Right cardiac atrium (tissue), 5 donors: ENCODE measurements around the gene PLAC9. TPM values are rescaled to one million over a fixed set of nuclear protein-coding genes. Genes with fewer than 3 reads are reported as not detected.
A peak's percentile ranks its signal among the peaks of the same experiment; 100 is the strongest.
"Not testable (repeated sequence)": the region's sequence is repeated elsewhere in the genome, so short reads cannot be mapped to it uniquely, and the experiment has no call there.

Source experiments
- ATAC-seq, 2 donors: fragments of 200-7000 bp; cut with Tn5 transposase; one replicate each; pipeline versions ENCODE4 v1.8.0 to v1.9.1; 2020; ENCODE audit warnings: moderate library complexity in 2 of 2, mild to moderate bottlenecking in 1 of 2
- DNase-seq, 3 donors: peaks; one replicate each; pipeline ENCODE4 v3.0.0-alpha.2; 2020
- H3K27ac ChIP-seq: one replicate; pipeline ENCODE4 v1.5.1; 2013; ENCODE audit warnings: mild to moderate bottlenecking, low read length, control low read depth, moderate library complexity
- H3K27me3 ChIP-seq: one replicate; pipeline ENCODE4 v1.6.1; 2013; ENCODE audit not compliant: control insufficient read depth, insufficient read depth
- H3K4me1 ChIP-seq: one replicate; pipeline ENCODE4 v1.6.1; 2013; ENCODE audit warnings: low read length; ENCODE audit not compliant: control insufficient read depth, insufficient read depth
- H3K4me3 ChIP-seq: one replicate; pipeline ENCODE4 v1.5.1; 2013; ENCODE audit warnings: low read length, control low read depth
- H3K9me3 ChIP-seq: one replicate; pipeline ENCODE4 v1.6.1; 2013; ENCODE audit warnings: low read length; ENCODE audit not compliant: control insufficient read depth
- WGBS: extraction: QIAGEN DNeasy Blood & Tissue Kit; methylation state at CpG from one replicate; pipeline ENCODE4 v1.1.7; 2013; 5-methylcytosine and 5-hydroxymethylcytosine counted together
- intact Hi-C, 4 donors: fragments of 100-400 bp; cut with DNase I; formaldehyde crosslinking; loops; one replicate each; pipeline versions ENCODE4 v1.11.0 to v1.14.0; 2022 to 2023
- long read RNA-seq, 4 donors: library from polyadenylated mRNA; unstranded; transcript quantifications; one replicate each; pipeline ENCODE4 v2.0.0, GENCODE V29; 2020 to 2021
- polyA plus RNA-seq: library from polyadenylated mRNA; stranded (reverse); fragments of 200-250 nt; gene quantifications from one replicate; pipeline ENCODE4 v1.2.3, GENCODE V29; 2013
- total RNA-seq, 4 donors: library from RNA; stranded (reverse); fragmentation: NEBNext Ultra II Directional; extraction: Animal tissue kit (Norgen Biotek cat#: 25700); gene quantifications; one replicate each; pipeline ENCODE4 v1.2.1, GENCODE V29; 2021
- donor health status: healthy with polysubstance abuse.
- donor health status: DM: no; HTN: yes; CAD: no.
- donor health status: DM: no; HTN: no; CAD: no.
- donor health status: DM: no; HTN: yes; CAD: no; lungs with severe emphysema.
- donor health status: DM: yes; HTN: yes; CAD: no.

PLAC9 gene, protein sequence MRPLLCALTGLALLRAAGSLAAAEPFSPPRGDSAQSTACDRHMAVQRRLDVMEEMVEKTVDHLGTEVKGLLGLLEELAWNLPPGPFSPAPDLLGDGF
- total RNA-seq: 10 to 100 TPM; 47.5 to 92.2 (median 61.2) TPM
- 78.6 TPM for polyA plus RNA-seq
- long read RNA-seq, donor 1, transcript PLAC9-201 (4 exons, 785 nt): major isoform, 27 of 33 reads
- long read RNA-seq, donor 1, partial matches to known transcripts: 2 of 33 reads
- long read RNA-seq, donor 1, other reads (novel, unspliced or antisense): 4 of 33 reads
- long read RNA-seq, donor 2, transcript PLAC9-201 (4 exons, 785 nt): major isoform, 36 of 39 reads
- long read RNA-seq, donor 2, partial matches to known transcripts: 2 of 39 reads
- long read RNA-seq, donor 2, other reads (novel, unspliced or antisense): 0 of 39 reads
- long read RNA-seq, donor 3, transcript PLAC9-201 (4 exons, 785 nt): major isoform, 14 of 17 reads
- long read RNA-seq, donor 3, partial matches to known transcripts: 0 of 17 reads
- long read RNA-seq, donor 3, other reads (novel, unspliced or antisense): 3 of 17 reads
- long read RNA-seq, donor 4, transcript PLAC9-201 (4 exons, 785 nt): major isoform, 14 of 15 reads
- long read RNA-seq, donor 4, partial matches to known transcripts: 0 of 15 reads
- long read RNA-seq, donor 4, other reads (novel, unspliced or antisense): 0 of 15 reads

DNA sequence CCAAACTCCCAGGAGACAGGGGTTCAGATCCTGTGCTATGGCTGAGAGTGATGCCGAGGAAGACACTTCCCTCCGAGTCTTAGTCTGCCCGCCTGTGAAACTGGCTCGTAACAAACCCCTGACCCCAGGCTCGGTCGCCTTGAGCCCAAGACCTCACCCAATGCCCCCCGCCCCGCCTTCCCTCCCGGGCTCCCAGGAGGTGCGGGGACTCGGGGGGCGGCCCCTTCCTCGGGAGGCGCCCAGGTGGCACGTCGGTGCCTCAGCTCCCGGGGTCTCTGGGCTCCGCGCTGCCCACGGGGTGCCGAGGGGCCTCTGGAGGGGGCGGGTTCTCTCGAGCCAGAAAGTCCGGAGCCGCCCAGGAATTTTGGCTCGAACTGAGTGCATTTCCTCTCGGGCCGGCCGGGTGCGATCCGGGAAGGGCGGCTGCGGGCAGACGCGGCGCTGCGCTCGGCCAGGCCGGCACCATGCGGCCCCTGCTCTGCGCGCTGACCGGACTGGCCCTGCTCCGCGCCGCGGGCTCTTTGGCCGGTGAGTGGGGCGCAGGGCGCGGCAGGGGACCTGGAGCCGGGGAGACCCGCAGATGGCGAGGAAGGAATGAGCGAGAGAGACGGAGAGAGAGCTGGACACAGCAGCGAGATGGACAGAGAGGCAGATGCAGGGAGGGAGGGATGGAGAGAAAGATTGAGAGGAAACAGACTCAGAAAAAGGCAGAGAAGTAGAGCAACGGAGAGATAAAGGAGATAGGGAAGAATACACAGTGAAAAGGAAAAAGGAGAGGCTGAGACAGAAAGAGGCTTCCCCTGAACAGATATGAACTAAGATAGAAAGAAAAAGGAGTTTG, at the start of gene PLAC9:
Gene PLAC9 (plus strand): TSS at position 432 of the 841 bp plus-strand sequence. CDS start 33 bp downstream, at position 465.
- Histone ChIP-seq H3K9me3 (no peaks in the 10 kb centered on the region), H3K27ac (peak within 1 kb of the TSS; percentile 99), H3K27me3 (no peaks in the 10 kb centered on the region), H3K4me3 (peak within 1 kb of the TSS; percentile 52), H3K4me1 (peaks cover 4% of the 10 kb centered on the region)
- ATAC-seq: peak; percentile 68 to 78
- intact Hi-C loops: loop anchor here in 3 of 4 donors (5.0 to 10.0 kb wide), 2 partner anchors 55 to 58 kb away; partner anchors contain the start of gene TMEM254 (in 3 of the 3)
- peak; percentile 82 to 90 (median 89) for DNase-seq
- 1% methylated on average over 58 of the region's 58 CpGs for WGBS

DNA sequence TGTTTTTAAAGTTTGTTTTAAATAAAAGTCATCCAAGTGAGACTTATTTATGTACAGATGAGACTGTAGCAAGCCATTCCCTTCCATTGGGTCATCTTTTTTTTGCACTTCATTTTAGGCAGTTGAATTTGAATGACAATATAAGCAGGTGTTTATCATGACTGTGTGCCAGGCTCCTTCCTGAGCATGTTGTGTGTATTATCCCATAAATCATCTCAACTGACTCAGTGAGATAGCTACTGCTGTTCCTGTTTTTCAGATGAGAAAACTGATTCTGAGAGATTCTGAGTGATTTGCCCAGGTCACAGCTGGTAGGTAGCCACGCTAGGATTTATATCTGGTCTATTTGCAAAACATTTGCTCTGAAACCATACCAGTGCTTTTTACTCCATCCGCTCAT, 42.4 kb upstream of the PLAC9 start:
- DNase-seq: no peak
- ATAC-seq: no peak
- no peaks in the 10 kb centered on the region for H3K9me3 ChIP-seq
- H3K4me3 ChIP-seq: no peak overlapping the region
- H3K4me1 ChIP-seq: no peaks in the 10 kb centered on the region
- no peaks in the 10 kb centered on the region for H3K27me3 ChIP-seq
- 87% methylated on average over 2 of the region's 2 CpGs for WGBS
- H3K27ac ChIP-seq: no peak overlapping the region
- intact Hi-C loops: no loop called here

DNA sequence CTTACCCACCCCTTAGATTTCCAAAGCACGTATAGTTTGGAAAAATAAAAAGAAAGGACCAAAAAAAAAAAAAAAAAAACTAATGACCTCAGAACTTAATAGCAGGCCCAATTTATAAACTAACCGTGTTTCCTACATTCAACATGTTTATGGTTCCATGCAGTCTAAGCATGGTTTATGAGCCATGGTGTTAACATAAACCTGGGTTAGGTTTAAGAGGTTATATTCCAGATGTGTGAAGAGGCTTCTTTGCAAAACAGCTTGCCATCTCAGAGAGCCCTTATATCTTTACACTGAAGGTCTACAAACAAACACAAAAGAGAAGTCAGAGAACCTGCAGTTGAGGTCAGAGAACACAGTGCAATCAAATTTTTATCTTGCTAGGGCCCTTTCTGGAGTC, 38.3 kb upstream of the PLAC9 start:
- no peaks in the 10 kb centered on the region for H3K27me3 ChIP-seq

DNA sequence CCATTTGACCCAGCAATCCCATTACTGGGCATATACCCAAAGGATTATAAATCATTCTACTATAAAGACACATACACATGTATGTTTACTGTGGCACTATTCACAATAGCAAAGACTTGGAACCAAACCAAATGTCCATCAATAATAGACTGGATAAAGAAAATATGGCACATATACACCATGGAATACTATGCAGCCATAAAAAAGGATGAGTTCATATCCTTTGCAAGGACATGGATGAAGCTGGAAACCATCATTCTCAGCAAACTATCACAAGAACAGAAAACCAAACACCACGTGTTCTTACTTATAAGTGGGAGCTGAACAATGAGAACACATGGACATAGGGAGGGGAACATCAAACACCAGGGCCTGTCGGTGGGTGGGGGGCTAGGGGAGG, 34.3 kb upstream of the PLAC9 start:
- H3K9me3 ChIP-seq, DNase-seq, H3K4me3 ChIP-seq, H3K27ac ChIP-seq, H3K4me1 ChIP-seq, ATAC-seq, intact Hi-C loops, H3K27me3 ChIP-seq: not testable (repeated sequence)
- 93% methylated on average over 2 of the region's 2 CpGs for WGBS

More for the DNA sequence above, 38.3 kb upstream of the PLAC9 start:
- DNase-seq (no peak), ATAC-seq (no peak)
- Histone ChIP-seq H3K27ac (no peak overlapping the region), H3K4me3 (no peak overlapping the region), H3K4me1 (no peaks in the 10 kb centered on the region), H3K9me3 (no peaks in the 10 kb centered on the region)
- intact Hi-C loops: no loop called here
- WGBS: 81% methylated on average over 2 of the region's 2 CpGs

DNA sequence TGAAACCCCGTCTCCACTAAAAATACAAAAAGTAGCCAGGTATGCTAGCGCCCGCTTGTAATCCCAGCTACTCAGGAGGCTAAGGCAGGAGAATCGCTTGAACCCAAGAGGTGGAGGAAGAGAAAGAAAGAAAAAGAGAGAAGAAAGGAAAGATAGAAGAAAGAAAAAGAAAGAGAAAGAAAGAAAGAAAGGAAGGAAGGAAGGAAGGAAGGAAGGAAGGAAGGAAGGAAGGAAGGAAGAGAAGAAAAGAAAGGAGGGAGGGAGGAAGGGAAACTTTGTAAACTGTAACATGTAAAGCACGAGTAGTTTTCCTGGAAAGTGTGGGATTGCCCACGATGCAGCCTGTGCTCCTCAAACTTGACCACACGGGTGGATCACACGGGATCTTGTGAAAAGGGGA, 33.2 kb upstream of the PLAC9 start:
- H3K9me3 ChIP-seq, H3K4me1 ChIP-seq, DNase-seq, H3K27me3 ChIP-seq, H3K4me3 ChIP-seq, intact Hi-C loops, ATAC-seq, H3K27ac ChIP-seq: not testable (repeated sequence)
- 84% methylated on average over 8 of the region's 8 CpGs for WGBS

DNA sequence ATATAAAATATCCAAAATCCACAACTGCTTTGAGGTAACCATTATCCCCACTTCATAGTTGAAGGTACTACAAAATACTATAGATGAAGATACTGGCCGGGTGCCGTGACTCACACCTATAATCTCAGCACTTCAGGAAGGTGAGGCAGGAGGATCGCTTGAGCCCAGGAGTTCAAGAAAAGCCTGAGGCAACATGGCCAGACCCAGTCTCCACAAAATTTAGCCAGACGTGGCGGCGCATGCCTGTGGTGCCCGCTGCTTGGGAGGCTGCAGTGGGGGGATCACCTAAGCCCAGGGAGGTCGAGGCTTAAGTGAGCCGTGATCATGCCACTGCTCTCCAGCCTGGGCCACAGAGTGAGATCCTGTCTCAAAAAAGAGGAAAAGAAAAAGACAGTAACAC, 32.4 kb upstream of the PLAC9 start:
- no peak for DNase-seq
- Histone ChIP-seq H3K4me1 (peaks cover 7% of the 10 kb centered on the region), H3K9me3 (no peaks in the 10 kb centered on the region), H3K27me3 (no peaks in the 10 kb centered on the region), H3K27ac (no peak overlapping the region), H3K4me3 (no peak overlapping the region)
- intact Hi-C loops: no loop called here
- WGBS: 95% methylated on average over 9 of the region's 9 CpGs
- no peak for ATAC-seq

DNA sequence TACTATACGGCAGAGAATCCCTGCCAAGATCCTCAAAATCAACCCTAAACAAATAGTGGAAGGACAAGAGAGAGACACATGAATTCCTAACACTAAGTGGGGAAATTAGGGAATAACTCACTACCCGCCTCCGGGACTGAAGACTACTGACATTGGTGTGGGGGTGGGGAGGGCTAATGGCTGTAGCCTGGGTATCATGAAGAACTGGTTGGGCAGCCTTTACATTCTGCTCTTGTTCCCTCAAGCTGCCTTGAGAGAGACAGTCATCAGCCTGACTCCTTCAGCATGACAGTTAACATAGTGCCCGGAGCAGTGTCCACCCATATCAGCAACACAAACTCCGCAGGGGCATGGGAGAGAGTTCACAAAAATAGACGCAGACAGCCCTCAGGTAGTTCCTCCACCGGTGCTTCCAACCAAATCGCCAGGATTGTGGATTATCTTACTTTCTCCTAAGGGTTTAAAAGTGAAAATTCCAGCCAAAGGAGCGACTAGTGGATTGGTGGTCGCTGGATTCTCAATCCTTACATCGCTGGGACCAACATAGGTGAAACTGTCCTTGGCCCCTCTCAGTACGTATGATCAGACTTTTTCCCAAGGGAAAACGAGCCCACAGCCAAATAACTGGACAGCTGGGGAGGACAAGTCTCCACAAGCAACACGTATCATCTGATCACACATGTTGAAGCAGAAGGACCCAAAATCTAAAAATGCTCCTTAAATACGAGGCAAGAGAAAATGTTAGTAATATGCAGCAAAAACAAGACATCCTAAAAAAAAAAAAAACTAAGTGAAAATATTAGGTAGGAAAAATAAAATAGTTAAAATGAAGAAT, 31.5 kb upstream of the PLAC9 start:
- DNase-seq: no peak
- no peaks in the 10 kb centered on the region for H3K9me3 ChIP-seq
- H3K4me1 ChIP-seq: peaks cover 7% of the 10 kb centered on the region
- intact Hi-C loops: no loop called here
- WGBS: 87% methylated on average over 15 of the region's 15 CpGs
- H3K27me3 ChIP-seq: no peaks in the 10 kb centered on the region
- no peak overlapping the region for H3K4me3 ChIP-seq
- no peak overlapping the region for H3K27ac ChIP-seq
- no peak for ATAC-seq

DNA sequence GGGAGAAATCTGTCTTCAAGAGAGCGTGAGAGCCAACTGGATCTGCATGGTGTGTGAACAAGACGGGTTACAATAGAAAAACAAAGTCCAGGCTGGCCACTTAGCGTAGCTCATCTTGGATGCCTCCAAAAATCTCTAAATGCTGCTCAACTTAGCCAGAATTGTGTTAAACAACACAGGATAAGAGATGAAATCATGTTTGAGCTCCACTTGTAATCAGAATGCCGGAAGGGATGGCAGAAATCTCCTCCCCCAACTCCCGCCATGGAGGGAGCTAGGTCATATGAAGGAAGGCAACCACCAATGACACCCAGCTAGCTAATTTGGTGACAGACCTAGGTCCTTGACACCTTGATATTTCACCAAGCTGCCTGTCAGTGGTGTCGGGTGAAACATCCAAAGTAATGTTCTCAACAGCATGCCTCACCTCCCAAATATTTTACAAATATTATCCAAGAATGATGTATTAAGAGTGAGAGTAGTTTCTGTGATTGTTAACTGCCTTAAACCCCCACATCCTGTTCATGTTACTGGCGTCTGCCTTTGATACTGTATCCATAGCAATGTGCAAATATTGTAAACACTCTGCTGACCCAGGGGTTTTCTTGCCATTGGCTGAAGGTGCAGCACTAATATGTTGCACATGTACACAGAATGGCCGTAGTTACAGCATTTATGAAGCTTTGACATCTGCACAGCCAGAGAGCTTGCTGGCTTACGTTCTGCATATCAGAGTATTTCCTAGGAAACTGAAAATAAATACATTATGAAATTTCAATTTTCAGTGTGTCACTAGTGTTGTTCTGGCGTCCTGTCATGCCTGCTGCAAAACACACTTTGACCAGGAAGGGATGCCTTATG, 28.2 kb upstream of the PLAC9 start:
- WGBS: 19% methylated on average over 10 of the region's 10 CpGs
- DNase-seq (peak in 2 of 3 donors; percentile 44 to 59), ATAC-seq (peak; percentile 88 to 89)
- H3K9me3 ChIP-seq: peaks cover 3% of the 10 kb centered on the region
- H3K4me3 ChIP-seq: no peak overlapping the region
- intact Hi-C loops: no loop called here
- peak overlapping the region; percentile 65 for H3K27ac ChIP-seq
- no peaks in the 10 kb centered on the region for H3K27me3 ChIP-seq
- peaks cover 7% of the 10 kb centered on the region for H3K4me1 ChIP-seq

DNA sequence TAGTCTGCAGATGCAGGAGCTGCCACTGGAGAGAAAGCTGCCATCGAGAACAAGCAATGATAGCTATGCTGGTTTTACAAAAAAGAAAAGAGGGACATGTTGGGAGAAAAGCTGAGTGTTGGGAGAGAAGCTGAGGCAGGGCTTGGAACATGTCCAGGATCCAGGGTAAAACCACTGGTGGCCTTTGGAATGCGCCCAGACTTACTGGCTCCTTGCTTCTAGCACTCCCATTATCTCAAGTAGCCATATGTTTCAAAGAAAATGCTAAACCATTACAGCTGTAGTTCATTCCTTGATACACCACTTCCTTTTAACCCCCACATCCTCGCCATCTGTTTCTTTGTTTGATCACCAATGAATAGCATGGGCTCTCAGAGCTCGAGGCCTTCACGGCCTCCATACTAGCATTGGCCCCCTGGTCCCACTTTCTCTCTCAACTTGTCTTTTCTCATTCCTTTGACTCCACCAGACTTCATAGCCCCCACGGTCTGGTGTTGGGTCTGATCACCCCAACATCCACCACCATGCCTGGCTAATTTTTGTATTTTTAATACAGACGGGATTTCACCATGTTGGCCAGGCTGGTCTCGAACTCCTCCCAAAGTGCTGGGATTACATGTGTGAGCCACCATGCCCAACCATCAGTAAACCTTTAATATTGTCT, 23.8 kb upstream of the PLAC9 start:
- H3K9me3 ChIP-seq: peaks cover 3% of the 10 kb centered on the region
- H3K4me3 ChIP-seq: no peak overlapping the region
- H3K27me3 ChIP-seq: no peaks in the 10 kb centered on the region
- ATAC-seq (no peak), DNase-seq (no peak)
- WGBS: 91% methylated on average over 8 of the region's 8 CpGs
- no peak overlapping the region for H3K27ac ChIP-seq
- intact Hi-C loops: no loop called here
- H3K4me1 ChIP-seq: peaks cover 5% of the 10 kb centered on the region
